HCT116 (cell line): Measurements from ENCODE around the gene FAR2. TPM values are rescaled to one million over a fixed set of nuclear protein-coding genes. Genes with fewer than 3 reads are reported as not detected.

Experiments used
- ATAC-seq: fragments of 200-7000 bp; cut with Tn5 transposase; 2 replicates; pipeline ENCODE4 v1.9.1; 2020; ENCODE audit warnings: mild to moderate bottlenecking, moderate library complexity
- BruUV-seq: library from RNA; stranded (reverse); fragments of 400-500 nt; replicated peaks from 2 replicates; lab custom pipeline; 2021; lab: Mats Ljungman, UMichigan
- CTCF ChIA-PET: fragments of 300-600 bp; sonication (Branson Sonifier 250); formaldehyde crosslinking; loops from one replicate; lab custom pipeline; 2021; ENCODE audit warnings: antibody characterized with exemption; lab: Charles Lee
- POLR2A ChIA-PET: fragments of 300-600, 350-600 bp; sonication (Branson Sonifier 250); formaldehyde crosslinking; loops from one replicate; lab custom pipeline; 2021; ENCODE audit warnings: antibody characterized with exemption; lab: Charles Lee
- RAD21 ChIA-PET, 2 experiments: fragments of 300-600 bp; sonication (Branson Sonifier 250); formaldehyde crosslinking; loops; one replicate each; lab custom pipeline; 2023; ENCODE audit warnings: low total read pairs in 2 of 2; ENCODE audit not compliant: uncharacterized antibody in 2 of 2, unreplicated experiment in 2 of 2, low non-redundant PET in 1 of 2; lab: Charles Lee
- DNase-seq: peaks from one replicate; pipeline ENCODE4 v3.0.0-alpha.2; 2010; ENCODE audit warnings: low read depth, low spot score
- H2AFZ ChIP-seq: fragments of 200-600 bp; shearing (Covaris generic), sonication (generic); 2 replicates; pipeline ENCODE4 v1.6.1; 2017; ENCODE audit warnings: low read depth, mixed run types, mixed read lengths, antibody characterized with exemption, low read length; ENCODE audit not compliant: poor library complexity, severe bottlenecking
- H3K27ac ChIP-seq: 2 replicates; pipeline ENCODE4 v1.5.1; 2012; ENCODE audit warnings: low read depth, low read length
- H3K27me3 ChIP-seq: fragments of 200-600 bp; sonication (generic); 2 replicates; pipeline ENCODE4 v1.6.1; 2016; ENCODE audit warnings: mixed run types, low read length, mixed read lengths; ENCODE audit not compliant: insufficient read depth
- H3K36me3 ChIP-seq, 2 experiments: fragments of 200-500 bp in 1 of 2; fragments of 200-600 bp in 1 of 2; sonication (Bioruptor generic) in 1 of 2; sonication (generic) in 1 of 2; 2 replicates each; pipeline versions ENCODE4 v1.5.1 to v1.6.1; 2014 to 2016; ENCODE audit warnings: low read length in 2 of 2, inconsistent platforms in 1 of 2, mixed read lengths in 1 of 2, mixed run types in 1 of 2; ENCODE audit not compliant: insufficient read depth in 2 of 2, control insufficient read depth in 1 of 2
- H3K4me1 ChIP-seq, 2 experiments: fragments of 200-600 bp in 1 of 2; sonication (generic) in 1 of 2; 2 replicates each; pipeline versions ENCODE4 v1.5.1 to v1.6.1; 2012 to 2017; ENCODE audit warnings: low read length in 2 of 2, inconsistent platforms in 1 of 2, mild to moderate bottlenecking in 1 of 2, mixed read lengths in 1 of 2, mixed run types in 1 of 2, moderate library complexity in 1 of 2; ENCODE audit not compliant: insufficient read depth in 2 of 2, control insufficient read depth in 1 of 2
- H3K4me2 ChIP-seq: fragments of 200-600 bp; sonication (generic); 2 replicates; pipeline ENCODE4 v1.6.1; 2017; ENCODE audit warnings: mixed run types, low read length, mixed read lengths
- H3K4me3 ChIP-seq, 2 experiments: fragments of 200-600 bp in 1 of 2; sonication (generic) in 1 of 2; replicated peaks in 1 of 2; 2 replicates each; pipeline ENCODE4 v1.5.1; 2011 to 2016; ENCODE audit warnings: low read length in 2 of 2, control low read depth in 1 of 2, low read depth in 1 of 2, mild to moderate bottlenecking in 1 of 2, mixed read lengths in 1 of 2, mixed run types in 1 of 2
- H3K79me2 ChIP-seq: fragments of 200-600 bp; sonication (generic); 2 replicates; pipeline ENCODE4 v1.6.1; 2017; ENCODE audit warnings: mild to moderate bottlenecking, mixed run types, low read length, moderate library complexity, mixed read lengths; ENCODE audit not compliant: insufficient read depth
- H3K9ac ChIP-seq: fragments of 200-600 bp; sonication (generic); 2 replicates; pipeline ENCODE4 v1.6.1; 2016; ENCODE audit warnings: low read length, mixed read lengths
- H3K9me2 ChIP-seq: fragments of 200-600 bp; sonication (generic), shearing (Covaris generic); 2 replicates; pipeline ENCODE4 v1.6.1; 2017; ENCODE audit warnings: mixed run types, mild to moderate bottlenecking, moderate library complexity; ENCODE audit not compliant: insufficient read depth
- H3K9me3 ChIP-seq, 2 experiments: fragments of 200-500 bp in 1 of 2; fragments of 200-600 bp in 1 of 2; sonication (Bioruptor generic) in 1 of 2; sonication (generic) in 1 of 2; 2 replicates each; pipeline ENCODE4 v1.6.1; 2014 to 2017; ENCODE audit warnings: low read length in 2 of 2, mixed read lengths in 2 of 2, inconsistent platforms in 1 of 2, low read depth in 1 of 2, mild to moderate bottlenecking in 1 of 2, mixed run types in 1 of 2, moderate library complexity in 1 of 2; ENCODE audit not compliant: control insufficient read depth in 1 of 2, insufficient read depth in 1 of 2
- H4K20me1 ChIP-seq: fragments of 200-600 bp; sonication (generic), shearing (Covaris generic); 2 replicates; pipeline ENCODE4 v1.6.1; 2017; ENCODE audit warnings: mixed run types, mild to moderate bottlenecking, moderate library complexity; ENCODE audit not compliant: insufficient read depth
- CBX3 ChIP-seq: IDR thresholded peaks from 2 replicates; pipeline ENCODE4 v1.6.1; 2012; ENCODE audit warnings: low read depth
- CEBPB ChIP-seq: IDR thresholded peaks from 2 replicates; pipeline ENCODE4 v1.6.1; 2012; ENCODE audit warnings: low read depth
- ELF1 ChIP-seq: IDR thresholded peaks from 2 replicates; pipeline ENCODE4 v1.6.1; 2012; ENCODE audit warnings: low read depth, borderline replicate concordance
- EZH2 ChIP-seq: fragments of 200-600 bp; sonication (generic); IDR thresholded peaks from 2 replicates; pipeline ENCODE4 v1.6.1; 2017; ENCODE audit warnings: antibody characterized with exemption, mixed run types
- EZH2phosphoT487 ChIP-seq: fragments of 200-600 bp; IDR thresholded peaks from 2 replicates; pipeline ENCODE4 v1.6.1; 2018; ENCODE audit warnings: antibody characterized with exemption, borderline replicate concordance
- FOSL1 ChIP-seq: IDR thresholded peaks from 2 replicates; pipeline ENCODE4 v1.6.1; 2012; ENCODE audit warnings: low read depth
- POLR2A ChIP-seq: IDR thresholded peaks from 2 replicates; pipeline ENCODE4 v1.7.0; 2011; ENCODE audit warnings: borderline replicate concordance; ENCODE audit not compliant: insufficient read depth, insufficient read length; ENCODE audit errors: extremely low read depth
- SIN3A ChIP-seq: IDR thresholded peaks from 2 replicates; pipeline ENCODE4 v1.6.1; 2012; ENCODE audit warnings: low read depth
- SRF ChIP-seq: IDR thresholded peaks from 2 replicates; pipeline ENCODE4 v1.6.1; 2012; ENCODE audit warnings: low read depth
- TCF7L2 ChIP-seq: IDR thresholded peaks from 2 replicates; pipeline ENCODE4 v1.7.0; 2011; ENCODE audit warnings: borderline replicate concordance, inconsistent platforms; ENCODE audit not compliant: insufficient read depth, insufficient read length; ENCODE audit errors: extremely low read depth
- YY1 ChIP-seq: IDR thresholded peaks from 2 replicates; pipeline ENCODE4 v1.6.1; 2011; ENCODE audit warnings: low read length, low read depth, moderate library complexity, mild to moderate bottlenecking; ENCODE audit not compliant: insufficient replicate concordance; ENCODE audit errors: extremely low read depth
- ZFX ChIP-seq: fragments of 450-650 bp; IDR thresholded peaks from 2 replicates; pipeline ENCODE4 v1.6.1; 2017
- intact Hi-C: fragments of 100-400 bp; cut with micrococcal nuclease; formaldehyde crosslinking; loops from 2 replicates; pipeline ENCODE4 v1.10.0; 2022
- total RNA-seq: library from RNA; stranded (reverse); gene quantifications from one replicate; pipeline ENCODE4 v1.2.1, GENCODE V29; 2021; ENCODE audit not compliant: unreplicated experiment
- TF ChIP-seq, protein P1 (sequence below), 3 experiments: fragments of 200-600 bp in 1 of 3; sonication (generic) in 1 of 3; IDR thresholded peaks in 2 of 3; conservative IDR thresholded peaks in 1 of 3; 2 replicates each; pipeline ENCODE4 v1.5.1; 2012 to 2017; ENCODE audit warnings: low read depth in 2 of 3, low read length in 2 of 3, antibody characterized with exemption in 1 of 3, borderline replicate concordance in 1 of 3, control low read depth in 1 of 3, mild to moderate bottlenecking in 1 of 3, mixed read lengths in 1 of 3, mixed run types in 1 of 3, moderate library complexity in 1 of 3; ENCODE audit not compliant: insufficient read depth in 1 of 3
- TF ChIP-seq, protein P2 (sequence below): IDR thresholded peaks from 2 replicates; pipeline ENCODE4 v1.6.1; 2012; ENCODE audit warnings: low read depth
- TF ChIP-seq, protein P3 (sequence below): IDR thresholded peaks from 2 replicates; pipeline ENCODE4 v1.6.1; 2012

Gene FAR2
- total RNA-seq, 1 experiment from 2014 or later, result 9.7 TPM

DNA sequence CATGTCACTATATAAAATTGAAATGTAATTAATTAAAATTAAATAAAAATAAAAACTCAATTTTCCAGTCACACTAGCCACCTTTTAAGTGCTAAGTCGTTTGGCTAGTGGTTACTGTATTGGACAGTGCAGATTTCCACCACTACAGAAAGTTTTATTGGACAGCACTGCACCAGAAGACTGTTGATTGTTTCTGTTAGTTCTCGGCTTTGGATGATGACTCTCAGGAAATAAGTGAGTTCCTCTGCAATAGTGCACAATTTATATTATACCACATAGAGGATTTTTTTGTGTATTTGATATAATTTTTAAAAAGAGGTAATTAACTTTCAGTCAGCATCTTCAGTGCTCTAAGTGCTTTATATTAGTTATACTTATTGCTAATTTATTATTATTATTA lies 52.7 kb downstream of the FAR2 start:
- ChIA-PET CTCF (no interaction called here), RAD21 (no interaction called here), POLR2A (no interaction called here)
- Histone ChIP-seq H2AFZ (no peak overlapping the region), H3K4me1 (no peaks in the 10 kb centered on the region), H3K36me3 (no peaks in the 10 kb centered on the region), H3K79me2 (no peaks in the 10 kb centered on the region), H3K4me2 (no peak overlapping the region), H3K27ac (no peak overlapping the region), H3K9me2 (no peaks in the 10 kb centered on the region), H4K20me1 (no peaks in the 10 kb centered on the region), H3K9ac (no peak overlapping the region), H3K4me3 (no peak overlapping the region), H3K9me3 (no peaks in the 10 kb centered on the region), H3K27me3 (no peaks in the 10 kb centered on the region)
- ATAC-seq (no peak), DNase-seq (no peak)
- no TSS peak for BruUV-seq
- intact Hi-C loops, result no loop called here
- TF ChIP-seq POLR2A (no peak), EZH2 (no peak), SIN3A (no peak), ELF1 (no peak), FOSL1 (no peak)

DNA sequence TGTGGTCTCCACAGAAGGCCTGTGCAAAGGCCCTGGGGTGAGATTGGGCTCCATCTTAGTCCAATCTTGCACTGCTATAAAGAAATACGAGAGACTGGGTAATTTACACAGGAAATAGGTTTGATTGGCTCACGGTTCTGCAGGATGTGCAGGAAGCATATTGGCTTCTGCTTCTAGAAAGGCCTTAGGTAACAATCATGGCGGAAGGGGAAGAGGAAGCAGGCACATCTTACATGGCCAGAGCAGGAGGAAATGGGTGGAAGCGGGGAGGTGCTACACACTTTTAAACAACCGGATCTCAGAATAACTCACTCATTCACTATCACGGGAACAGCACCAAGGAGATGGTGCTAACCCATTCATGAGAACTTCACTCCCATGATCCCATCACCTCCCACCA lies 55.4 kb downstream of the FAR2 start:
- no peaks in the 10 kb centered on the region for H4K20me1 ChIP-seq
- CTCF ChIA-PET, result no interaction called here

More for the DNA sequence above, 55.4 kb downstream of the FAR2 start:
- H3K79me2 ChIP-seq, result no peaks in the 10 kb centered on the region
- H3K9me2 ChIP-seq, result no peaks in the 10 kb centered on the region
- H3K4me1 ChIP-seq, result no peaks in the 10 kb centered on the region
- H3K27me3 ChIP-seq, result no peaks in the 10 kb centered on the region
- DNase-seq, result no peak
- POLR2A ChIA-PET, result no interaction called here
- RAD21 ChIA-PET, result no interaction called here
- H3K27ac ChIP-seq, result no peak overlapping the region
- no peak overlapping the region for H3K4me3 ChIP-seq
- no peaks in the 10 kb centered on the region for H3K36me3 ChIP-seq
- H3K9me3 ChIP-seq, result no peaks in the 10 kb centered on the region
- no peak overlapping the region for H2AFZ ChIP-seq
- no peak overlapping the region for H3K9ac ChIP-seq
- TF ChIP-seq EZH2 (no peak), ZFX (no peak), CEBPB (no peak), CBX3 (no peak), YY1 (no peak), ELF1 (no peak), SRF (no peak), TCF7L2 (no peak), EZH2phosphoT487 (no peak)
- TF ChIP-seq, protein P1, sequence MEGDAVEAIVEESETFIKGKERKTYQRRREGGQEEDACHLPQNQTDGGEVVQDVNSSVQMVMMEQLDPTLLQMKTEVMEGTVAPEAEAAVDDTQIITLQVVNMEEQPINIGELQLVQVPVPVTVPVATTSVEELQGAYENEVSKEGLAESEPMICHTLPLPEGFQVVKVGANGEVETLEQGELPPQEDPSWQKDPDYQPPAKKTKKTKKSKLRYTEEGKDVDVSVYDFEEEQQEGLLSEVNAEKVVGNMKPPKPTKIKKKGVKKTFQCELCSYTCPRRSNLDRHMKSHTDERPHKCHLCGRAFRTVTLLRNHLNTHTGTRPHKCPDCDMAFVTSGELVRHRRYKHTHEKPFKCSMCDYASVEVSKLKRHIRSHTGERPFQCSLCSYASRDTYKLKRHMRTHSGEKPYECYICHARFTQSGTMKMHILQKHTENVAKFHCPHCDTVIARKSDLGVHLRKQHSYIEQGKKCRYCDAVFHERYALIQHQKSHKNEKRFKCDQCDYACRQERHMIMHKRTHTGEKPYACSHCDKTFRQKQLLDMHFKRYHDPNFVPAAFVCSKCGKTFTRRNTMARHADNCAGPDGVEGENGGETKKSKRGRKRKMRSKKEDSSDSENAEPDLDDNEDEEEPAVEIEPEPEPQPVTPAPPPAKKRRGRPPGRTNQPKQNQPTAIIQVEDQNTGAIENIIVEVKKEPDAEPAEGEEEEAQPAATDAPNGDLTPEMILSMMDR (IDR thresholded peaks at IDR 0.05 in 2 of 3, conservative IDR thresholded peaks at IDR 0.05 in 1 of 3; ENCODE audit: borderline replicate concordance in 1 of 3, insufficient read depth in 1 of 3, low read depth in 2 of 3, low read length in 2 of 3), result no peak
- TF ChIP-seq, protein P2, sequence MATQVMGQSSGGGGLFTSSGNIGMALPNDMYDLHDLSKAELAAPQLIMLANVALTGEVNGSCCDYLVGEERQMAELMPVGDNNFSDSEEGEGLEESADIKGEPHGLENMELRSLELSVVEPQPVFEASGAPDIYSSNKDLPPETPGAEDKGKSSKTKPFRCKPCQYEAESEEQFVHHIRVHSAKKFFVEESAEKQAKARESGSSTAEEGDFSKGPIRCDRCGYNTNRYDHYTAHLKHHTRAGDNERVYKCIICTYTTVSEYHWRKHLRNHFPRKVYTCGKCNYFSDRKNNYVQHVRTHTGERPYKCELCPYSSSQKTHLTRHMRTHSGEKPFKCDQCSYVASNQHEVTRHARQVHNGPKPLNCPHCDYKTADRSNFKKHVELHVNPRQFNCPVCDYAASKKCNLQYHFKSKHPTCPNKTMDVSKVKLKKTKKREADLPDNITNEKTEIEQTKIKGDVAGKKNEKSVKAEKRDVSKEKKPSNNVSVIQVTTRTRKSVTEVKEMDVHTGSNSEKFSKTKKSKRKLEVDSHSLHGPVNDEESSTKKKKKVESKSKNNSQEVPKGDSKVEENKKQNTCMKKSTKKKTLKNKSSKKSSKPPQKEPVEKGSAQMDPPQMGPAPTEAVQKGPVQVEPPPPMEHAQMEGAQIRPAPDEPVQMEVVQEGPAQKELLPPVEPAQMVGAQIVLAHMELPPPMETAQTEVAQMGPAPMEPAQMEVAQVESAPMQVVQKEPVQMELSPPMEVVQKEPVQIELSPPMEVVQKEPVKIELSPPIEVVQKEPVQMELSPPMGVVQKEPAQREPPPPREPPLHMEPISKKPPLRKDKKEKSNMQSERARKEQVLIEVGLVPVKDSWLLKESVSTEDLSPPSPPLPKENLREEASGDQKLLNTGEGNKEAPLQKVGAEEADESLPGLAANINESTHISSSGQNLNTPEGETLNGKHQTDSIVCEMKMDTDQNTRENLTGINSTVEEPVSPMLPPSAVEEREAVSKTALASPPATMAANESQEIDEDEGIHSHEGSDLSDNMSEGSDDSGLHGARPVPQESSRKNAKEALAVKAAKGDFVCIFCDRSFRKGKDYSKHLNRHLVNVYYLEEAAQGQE, result no peak
- TF ChIP-seq, protein P3, sequence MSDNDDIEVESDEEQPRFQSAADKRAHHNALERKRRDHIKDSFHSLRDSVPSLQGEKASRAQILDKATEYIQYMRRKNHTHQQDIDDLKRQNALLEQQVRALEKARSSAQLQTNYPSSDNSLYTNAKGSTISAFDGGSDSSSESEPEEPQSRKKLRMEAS, result no peak
- no peak for ATAC-seq
- no TSS peak for BruUV-seq
- H3K4me2 ChIP-seq, result no peak overlapping the region
- intact Hi-C loops, result no loop called here
